ENCODE results near the gene GPR61.

- no peak for TF ChIP-seq CTCF (IDR thresholded peaks at IDR 0.05; ENCODE audit: low read depth, low read length)
- no peak for TF ChIP-seq MAX (IDR thresholded peaks at IDR 0.05; ENCODE audit: low read depth, low read length)
- TF ChIP-seq POLR2A (IDR thresholded peaks at IDR 0.05; ENCODE audit: extremely low read depth, insufficient read length) = no peak
- TF ChIP-seq MYC (IDR thresholded peaks at IDR 0.05; ENCODE audit: low read depth, low read length) = no peak
Measured at GRCh38 chr1:109559995-109560394, 20.3 kb downstream of the GPR61 start.
